GM10266 (cell line): ENCODE results near the gene PPP1R13B.

Experiments used
- DNase-seq: peaks from one replicate; pipeline ENCODE4 v3.0.0; 2012; ENCODE audit errors: extremely low spot score
- TF ChIP-seq, protein P1 (sequence below): IDR thresholded peaks from 2 replicates; pipeline ENCODE4 v1.5.1; 2012; ENCODE audit warnings: mild to moderate bottlenecking, low read depth; ENCODE audit not compliant: control insufficient read depth, insufficient read depth; ENCODE audit errors: missing control alignments

The PPP1R13B gene

GRCh38 chr14:103728141-103728540 is 119.2 kb downstream of the PPP1R13B start:
- TF ChIP-seq, protein P1, sequence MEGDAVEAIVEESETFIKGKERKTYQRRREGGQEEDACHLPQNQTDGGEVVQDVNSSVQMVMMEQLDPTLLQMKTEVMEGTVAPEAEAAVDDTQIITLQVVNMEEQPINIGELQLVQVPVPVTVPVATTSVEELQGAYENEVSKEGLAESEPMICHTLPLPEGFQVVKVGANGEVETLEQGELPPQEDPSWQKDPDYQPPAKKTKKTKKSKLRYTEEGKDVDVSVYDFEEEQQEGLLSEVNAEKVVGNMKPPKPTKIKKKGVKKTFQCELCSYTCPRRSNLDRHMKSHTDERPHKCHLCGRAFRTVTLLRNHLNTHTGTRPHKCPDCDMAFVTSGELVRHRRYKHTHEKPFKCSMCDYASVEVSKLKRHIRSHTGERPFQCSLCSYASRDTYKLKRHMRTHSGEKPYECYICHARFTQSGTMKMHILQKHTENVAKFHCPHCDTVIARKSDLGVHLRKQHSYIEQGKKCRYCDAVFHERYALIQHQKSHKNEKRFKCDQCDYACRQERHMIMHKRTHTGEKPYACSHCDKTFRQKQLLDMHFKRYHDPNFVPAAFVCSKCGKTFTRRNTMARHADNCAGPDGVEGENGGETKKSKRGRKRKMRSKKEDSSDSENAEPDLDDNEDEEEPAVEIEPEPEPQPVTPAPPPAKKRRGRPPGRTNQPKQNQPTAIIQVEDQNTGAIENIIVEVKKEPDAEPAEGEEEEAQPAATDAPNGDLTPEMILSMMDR = no peak
- peak; percentile 16 for DNase-seq

DNA sequence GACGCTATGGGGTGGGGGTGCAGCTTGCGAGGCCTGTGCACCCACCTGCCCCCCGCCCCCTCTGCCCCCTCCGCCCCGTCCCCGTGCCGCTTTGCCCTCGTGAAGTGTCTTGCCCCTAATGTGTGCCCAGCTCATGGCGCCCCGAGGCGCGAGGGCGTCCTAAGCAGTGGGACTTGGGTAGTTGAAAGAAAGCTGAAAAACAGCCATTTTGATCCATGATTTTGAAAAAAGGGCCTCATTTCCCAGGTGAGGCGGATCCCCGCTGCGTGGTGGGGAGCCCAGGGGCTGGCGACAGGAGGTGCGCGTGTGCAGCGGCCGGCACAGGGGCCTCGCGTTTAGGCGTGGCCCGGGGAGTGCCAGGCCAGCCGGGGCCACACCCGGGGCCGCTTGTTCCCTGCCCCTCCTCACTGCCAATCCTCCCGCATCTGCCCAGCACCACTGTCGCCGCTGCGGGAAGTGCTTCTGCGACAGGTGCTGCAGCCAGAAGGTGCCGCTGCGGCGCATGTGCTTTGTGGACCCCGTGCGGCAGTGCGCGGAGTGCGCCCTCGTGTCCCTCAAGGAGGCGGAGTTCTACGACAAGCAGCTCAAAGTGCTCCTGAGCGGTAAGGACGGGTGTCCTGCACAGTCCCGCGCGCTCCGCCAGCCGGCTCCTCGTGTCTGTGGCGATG is 119.9 kb downstream of the PPP1R13B start:
- peak; percentile 12 for DNase-seq
- TF ChIP-seq, protein P1 = no peak

DNA sequence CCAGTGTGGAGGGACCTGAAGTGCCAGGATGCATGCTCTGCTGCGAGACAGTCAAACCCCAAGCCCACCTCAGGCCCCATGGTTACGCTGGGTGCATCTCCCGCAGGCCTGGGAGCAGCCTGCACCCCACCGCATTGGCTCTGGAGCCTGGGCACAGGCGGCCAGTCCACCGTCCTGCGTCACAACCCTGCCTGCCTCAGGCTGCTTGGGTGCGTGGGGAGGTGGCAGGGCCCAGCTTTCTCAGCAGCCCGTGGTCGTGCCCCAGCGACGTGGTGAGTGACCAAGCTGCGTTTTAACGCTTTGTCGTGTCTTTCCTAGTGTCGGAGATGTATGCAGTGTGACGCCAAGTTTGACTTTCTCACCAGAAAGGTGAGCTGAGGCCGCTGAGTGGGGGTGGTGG is 120.9 kb downstream of the PPP1R13B start:
- TF ChIP-seq, protein P1 = no peak
- DNase-seq = no peak

GRCh38 chr14:103725739-103726395 is 121.5 kb downstream of the PPP1R13B start:
- TF ChIP-seq, protein P1 = no peak
- no peak for DNase-seq

DNA sequence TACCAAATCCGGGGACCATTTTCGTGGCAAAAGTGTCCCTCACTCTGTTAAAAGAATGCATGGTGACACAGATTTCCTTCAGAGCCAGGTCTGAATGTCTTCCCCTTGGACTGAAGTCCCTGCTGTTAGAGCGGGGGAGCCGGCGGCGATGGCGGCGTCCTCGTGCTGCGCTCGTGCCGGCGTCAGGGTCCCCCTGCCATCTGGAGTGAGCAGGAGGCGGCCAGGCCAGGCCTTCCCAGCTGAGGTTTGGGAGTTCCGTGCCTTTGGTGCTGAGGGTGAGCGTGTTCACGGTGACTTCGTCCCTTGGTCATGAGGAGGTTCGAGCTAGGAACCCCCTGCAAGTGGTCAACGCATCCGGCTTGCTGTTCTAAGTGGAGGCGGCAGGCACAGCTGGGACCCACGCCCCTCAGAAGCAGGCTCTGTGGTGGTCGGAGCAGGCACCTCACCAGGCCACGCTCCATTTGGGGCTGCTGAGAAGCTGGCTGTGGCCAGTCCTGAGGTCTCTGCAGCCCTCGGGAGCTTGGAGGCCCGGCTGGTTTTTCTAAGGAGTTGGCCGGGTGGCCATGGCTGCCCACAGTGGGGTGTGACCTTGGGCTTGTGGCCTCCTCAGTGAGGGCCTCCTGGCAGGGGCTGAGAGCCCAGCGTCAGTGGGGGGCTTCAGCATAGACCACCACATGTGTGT is 122.2 kb downstream of the PPP1R13B start:
- DNase-seq = no peak
- TF ChIP-seq, protein P1 = no peak

GRCh38 chr14:103724116-103724515 is 123.3 kb downstream of the PPP1R13B start:
- DNase-seq = no peak
- TF ChIP-seq, protein P1 = no peak

DNA sequence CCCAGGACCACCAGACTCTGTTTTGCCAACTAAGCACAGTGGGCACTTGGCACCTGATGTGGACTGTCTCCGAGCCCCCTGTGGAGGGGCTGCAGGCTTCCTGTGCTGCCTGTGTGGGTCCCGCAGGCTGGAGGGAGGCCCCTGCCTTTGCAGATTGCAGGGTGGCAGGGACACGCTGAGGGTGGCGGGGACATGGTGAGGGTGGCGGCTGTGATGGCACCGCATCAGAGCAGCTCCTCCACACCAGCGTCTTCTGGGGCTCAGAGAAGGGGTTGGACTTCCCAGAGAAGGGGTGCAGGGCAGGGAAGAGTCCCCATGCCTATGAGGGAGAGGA is 123.7 kb downstream of the PPP1R13B start:
- DNase-seq = no peak
- TF ChIP-seq, protein P1 = no peak
